ENCODE measurements around the gene TXNDC11.
"Not testable (repeated sequence)": the region's sequence is repeated elsewhere in the genome, so short reads cannot be mapped to it uniquely, and the experiment has no call there.

Gene TXNDC11, protein sequence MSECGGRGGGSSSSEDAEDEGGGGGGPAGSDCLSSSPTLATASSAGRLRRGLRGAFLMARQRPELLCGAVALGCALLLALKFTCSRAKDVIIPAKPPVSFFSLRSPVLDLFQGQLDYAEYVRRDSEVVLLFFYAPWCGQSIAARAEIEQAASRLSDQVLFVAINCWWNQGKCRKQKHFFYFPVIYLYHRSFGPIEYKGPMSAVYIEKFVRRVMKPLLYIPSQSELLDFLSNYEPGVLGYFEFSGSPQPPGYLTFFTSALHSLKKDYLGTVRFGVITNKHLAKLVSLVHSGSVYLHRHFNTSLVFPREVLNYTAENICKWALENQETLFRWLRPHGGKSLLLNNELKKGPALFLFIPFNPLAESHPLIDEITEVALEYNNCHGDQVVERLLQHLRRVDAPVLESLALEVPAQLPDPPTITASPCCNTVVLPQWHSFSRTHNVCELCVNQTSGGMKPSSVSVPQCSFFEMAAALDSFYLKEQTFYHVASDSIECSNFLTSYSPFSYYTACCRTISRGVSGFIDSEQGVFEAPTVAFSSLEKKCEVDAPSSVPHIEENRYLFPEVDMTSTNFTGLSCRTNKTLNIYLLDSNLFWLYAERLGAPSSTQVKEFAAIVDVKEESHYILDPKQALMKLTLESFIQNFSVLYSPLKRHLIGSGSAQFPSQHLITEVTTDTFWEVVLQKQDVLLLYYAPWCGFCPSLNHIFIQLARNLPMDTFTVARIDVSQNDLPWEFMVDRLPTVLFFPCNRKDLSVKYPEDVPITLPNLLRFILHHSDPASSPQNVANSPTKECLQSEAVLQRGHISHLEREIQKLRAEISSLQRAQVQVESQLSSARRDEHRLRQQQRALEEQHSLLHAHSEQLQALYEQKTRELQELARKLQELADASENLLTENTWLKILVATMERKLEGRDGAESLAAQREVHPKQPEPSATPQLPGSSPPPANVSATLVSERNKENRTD

GRCh38 chr16:11742536-11743307, at the start of gene TXNDC11:
TSS of gene TXNDC11 (minus strand) at chr16:11742857. CDS start at chr16:11742730, 127 bp downstream.
- peak; percentile 97 for DNase-seq

DNA sequence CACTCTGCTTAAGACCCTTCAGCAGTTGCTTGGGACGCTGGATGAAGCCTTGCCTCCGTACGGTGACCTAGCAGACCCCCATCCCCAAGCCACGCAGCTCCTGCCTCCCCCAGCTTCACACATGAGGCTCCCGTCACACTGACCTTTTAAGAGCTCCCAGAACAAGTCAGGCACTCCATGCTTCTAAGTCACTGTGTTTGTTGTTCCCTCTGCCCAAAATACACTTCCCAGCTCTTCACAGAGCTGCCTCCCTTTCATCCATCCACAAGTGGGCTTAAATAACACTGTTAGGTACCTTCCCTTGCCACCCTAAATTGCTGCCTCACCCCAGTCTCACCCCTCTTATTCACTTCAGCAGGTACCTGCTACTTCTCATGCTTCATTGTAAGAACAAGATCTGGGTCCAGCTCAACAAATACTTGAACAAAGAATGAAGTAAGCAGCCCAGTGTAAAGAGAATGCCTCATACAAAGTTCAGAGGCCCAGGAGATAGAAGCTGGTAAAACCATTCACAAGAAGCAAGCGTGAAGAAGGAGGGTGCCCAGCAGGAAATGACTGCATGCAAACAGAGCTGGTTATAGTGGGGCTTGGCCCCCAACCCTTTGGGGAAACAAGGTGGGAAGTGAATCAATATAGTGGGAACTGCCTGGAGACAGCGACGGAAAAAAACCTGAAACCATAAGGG, 48.6 kb upstream of the TXNDC11 start:
- DNase-seq = no peak

DNA sequence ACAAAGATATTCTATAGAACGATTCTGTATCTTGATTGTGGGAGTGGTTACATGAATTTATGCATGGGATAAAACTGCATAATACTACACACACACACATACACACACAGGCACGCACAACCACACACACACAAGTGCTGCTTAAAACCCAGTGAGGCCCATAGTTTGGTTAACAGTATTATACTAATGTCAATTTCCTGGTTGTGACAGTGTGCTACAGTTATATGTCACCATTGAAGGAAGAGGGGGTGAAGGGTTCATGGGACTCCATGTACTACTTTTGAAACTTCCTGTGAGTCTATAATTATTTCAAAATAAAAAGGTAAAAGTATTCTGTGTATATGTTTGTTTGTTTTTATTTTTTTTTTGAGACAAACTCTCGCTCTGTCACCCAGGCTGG, 46.3 kb upstream of the TXNDC11 start:
- no peak for DNase-seq

- not testable (repeated sequence) for DNase-seq
These were observed 42.4 kb upstream of the TXNDC11 start for GRCh38 chr16:11784980-11785599.

DNA sequence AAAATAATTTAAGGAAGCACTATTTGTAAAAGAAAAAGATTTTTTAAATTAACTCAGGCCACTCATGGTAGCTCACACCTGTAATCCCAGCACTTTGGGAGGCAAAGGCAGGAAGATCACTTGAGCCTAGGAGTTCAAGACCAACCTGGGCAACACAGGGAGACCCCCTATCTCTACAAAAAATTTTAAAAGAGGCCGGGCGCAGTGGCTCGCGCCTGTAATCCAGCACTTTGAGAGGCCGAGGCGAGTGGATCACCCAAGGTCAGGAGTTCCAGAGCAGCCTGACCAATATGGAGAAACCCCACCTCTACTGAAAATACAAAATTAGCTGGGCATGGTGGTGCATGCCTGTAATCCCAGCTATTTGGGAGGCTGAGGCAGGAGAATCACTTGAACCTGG, 41.7 kb upstream of the TXNDC11 start:
- not testable (repeated sequence) for DNase-seq

DNA sequence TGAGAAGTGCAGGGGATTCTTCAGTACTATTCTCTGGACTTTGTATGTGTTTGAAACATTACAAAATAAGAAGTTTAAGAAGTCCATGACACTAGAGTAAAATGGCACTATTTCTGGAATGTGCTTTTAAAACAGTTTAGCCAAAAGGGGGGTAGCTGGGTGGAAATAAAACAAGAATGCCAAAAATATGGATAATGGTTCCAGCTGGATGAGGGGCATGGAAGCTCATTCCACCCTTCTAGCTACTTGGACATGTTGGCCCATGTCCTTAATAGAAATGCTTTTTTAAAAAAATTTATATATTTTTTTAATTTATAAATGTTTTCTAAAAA, 41.3 kb upstream of the TXNDC11 start:
- no peak for DNase-seq

DNA sequence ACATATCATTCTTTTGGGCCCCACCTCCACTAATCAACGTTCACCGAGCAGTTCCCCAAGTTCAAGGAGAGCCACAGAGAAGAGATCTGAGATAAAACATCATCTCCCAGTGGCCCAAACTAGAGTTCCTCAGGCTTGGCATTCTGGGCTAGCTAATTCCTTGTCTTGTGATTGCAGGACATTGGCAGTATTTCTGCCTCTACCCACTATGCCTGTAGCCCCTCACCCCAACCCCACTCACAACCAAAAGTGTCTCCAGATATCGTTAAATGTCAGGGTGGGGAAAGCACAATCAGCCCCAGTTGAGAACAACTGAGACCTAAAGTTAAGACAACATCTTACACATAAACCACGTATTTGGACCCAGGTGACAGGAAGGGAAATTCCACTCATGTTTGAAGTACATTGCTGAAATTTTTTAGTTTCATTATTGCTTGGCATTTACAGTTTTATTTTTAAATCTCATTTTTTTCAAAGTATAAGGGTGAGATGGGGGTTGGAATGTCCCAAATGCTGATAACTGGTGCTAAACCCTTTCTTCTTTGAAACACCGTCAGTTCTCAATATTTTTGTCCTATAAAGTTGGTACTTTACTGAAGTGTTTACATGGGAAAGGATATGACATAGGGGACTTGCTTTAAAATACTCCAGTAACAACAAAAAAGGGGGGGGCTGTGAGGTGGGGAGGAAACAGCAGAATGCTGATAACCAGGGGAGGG, 40.8 kb upstream of the TXNDC11 start:
- peak; percentile 86 for DNase-seq

- DNase-seq = no peak
These were observed 39.1 kb upstream of the TXNDC11 start for GRCh38 chr16:11781773-11782172.

DNA sequence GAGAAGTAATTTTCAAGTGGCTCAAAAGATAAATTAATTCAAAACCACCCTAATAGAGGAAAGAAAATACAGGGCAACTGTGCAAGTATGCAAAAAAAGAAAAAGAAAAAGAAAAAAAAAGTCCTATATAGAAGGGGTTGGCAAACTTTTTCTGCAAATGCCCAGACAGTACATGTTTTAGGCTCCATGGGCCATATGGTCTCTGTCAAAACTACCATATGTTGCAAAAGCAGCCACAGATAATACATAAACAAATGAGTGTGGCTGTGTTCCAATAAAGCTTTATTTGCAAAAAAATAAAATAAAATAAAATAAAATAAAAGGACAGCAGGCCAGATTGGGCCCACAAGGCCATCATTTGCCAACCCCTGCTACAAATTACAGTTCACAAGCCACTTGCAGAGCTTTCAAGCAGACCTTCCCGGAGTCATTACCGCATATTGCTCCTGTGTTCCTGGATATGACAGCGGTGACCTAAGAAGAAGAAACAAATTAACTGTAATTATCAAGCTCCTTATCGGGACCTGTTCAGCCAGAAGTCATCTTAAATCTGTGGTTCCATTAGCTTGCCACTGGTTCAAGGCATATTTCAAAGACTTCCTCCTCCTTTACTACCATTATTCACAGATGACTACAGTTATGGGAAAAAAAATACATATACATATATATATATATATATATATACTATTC, 38.5 kb upstream of the TXNDC11 start:
- no peak for DNase-seq

DNA sequence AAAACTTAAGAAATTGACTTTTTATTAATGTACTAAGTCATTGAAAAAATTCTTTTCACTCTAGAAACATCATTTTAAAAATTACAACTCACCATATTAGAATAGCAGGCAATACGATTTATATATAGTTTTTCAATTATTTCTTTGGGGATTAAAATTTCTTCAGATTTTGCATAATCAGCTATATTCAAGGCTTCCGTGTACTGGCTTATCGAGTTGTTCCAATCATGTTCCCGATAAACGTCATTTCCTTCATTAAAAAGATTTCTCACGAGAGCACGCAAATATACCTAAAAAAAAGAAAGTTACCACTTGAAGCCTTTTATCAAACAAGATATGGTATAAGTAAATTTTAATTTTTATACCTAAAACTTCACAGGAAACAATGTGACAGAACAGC, 36.4 kb upstream of the TXNDC11 start:
- DNase-seq = no peak

DNA sequence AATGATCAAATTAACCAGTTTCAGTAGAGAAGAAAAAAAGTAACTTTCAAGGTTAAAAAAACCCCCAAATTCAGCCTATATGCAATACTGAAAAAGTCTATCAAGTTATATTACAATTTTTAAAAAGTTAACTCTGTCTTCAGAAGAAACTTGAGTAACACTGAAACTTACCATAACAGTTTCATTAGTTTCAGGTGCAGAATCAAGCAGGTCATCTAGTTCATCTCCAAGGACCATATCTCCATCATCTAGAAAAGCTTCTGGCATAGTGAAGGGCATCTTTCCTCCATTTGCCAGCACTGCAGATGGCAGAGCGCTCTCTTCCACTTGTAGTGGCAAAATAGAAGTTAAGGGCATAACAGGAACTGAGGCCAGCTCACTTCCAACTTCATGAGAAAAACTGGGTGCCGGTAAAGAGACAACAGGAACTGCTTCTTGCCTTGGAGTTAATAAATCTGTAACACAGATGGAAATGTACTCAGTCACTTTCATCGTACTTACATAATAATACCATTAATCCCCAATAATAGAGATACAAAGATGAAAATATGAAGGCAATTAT, 31.5 kb upstream of the TXNDC11 start:
- DNase-seq = no peak

GRCh38 chr16:11768849-11769248, 26.2 kb upstream of the TXNDC11 start:
- DNase-seq = no peak

DNA sequence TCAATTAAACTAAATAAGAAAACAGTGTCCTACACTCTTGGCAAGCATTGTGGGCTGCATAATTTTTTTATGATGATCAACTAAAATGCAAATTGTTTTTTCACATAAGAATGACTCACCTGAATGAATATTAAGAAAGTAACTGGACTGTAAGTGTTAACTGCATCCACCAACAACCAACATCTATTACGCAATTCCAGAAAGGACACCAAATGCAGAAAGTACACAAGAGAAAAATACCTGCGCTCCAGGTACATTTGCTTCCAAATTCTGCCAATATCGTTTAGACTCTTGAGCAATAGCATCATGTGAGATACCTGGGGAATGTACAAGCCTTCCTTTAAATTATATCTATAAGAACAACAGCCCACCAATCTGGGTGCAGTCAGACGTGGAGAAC, 19.8 kb upstream of the TXNDC11 start:
- DNase-seq = no peak

DNA sequence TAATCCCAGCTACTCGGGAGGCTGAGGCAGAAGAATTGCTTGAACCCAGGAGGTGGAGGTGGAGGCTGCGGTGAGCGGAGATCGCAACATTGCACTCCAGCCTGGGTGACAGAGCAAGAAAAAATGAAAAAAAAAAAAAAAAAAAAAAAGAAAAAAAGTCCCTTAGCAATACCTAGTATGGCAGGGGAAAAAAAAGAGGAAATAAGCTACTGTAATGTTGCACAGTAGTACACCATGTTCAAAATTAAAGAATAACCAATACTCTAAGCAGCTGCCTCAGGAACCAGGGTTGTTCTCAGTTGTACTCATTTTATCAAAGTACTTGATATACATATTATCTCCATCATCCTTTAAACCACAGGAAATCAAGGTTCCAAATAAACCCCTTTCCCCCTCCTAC, 17.3 kb upstream of the TXNDC11 start:
- no peak for DNase-seq

- no peak for DNase-seq
These were observed 16.6 kb upstream of the TXNDC11 start for GRCh38 chr16:11759163-11759834.

GRCh38 chr16:11757671-11758545, 15.3 kb upstream of the TXNDC11 start:
- DNase-seq = no peak

DNA sequence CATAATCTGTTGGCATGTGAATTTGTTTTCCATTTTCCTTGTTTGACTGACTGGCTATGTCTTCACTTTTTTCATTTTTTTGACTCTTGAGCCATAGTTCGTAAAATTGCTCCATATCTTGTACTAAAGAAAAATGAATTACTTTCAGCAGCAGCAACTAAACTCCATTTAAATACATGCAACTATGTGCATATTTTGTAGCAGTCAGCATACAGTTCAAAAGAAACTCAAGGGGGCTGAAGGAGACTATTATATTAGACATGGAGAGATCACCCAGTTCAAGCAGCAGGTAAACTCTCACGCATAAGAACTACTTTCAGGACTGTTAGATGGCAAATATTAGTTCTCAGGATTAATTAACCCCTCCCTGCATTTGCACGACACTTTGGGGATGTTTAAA, 13.6 kb upstream of the TXNDC11 start:
- DNase-seq = no peak

DNA sequence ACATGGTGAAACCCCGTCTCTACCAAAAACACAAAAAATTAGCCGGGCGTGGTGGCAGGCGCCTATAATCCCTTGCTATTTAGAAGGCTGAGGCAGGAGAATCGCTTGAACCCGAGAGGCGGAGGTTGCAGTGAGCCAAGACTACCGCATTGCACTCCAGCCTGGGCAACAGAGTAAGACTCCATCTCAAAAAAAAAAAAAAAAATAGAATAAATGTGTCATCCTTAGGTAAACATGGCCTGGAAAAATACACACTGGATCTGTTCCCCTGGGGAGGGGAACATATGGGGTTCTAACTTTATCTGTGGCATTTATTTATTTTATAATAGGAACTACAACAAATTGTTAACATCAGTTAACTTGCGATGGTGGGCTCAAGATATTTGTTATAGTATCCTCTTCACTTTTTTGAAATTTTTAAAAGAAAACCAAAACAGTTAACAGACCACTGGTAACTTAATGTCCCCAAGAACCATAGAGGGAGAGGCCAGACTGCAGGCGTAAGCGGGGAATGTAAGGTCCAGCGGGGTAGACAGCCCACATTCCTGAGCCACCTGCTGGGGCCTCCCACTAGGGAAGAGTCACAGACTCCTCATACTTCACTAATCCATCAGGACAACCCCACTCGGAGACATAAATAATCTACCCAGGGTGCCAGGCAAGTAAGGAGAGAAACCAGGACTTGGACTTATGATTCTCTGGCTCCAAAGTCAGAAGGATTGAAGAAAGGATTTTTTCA, 12.5 kb upstream of the TXNDC11 start:
- DNase-seq = no peak

Data from CD4-positive, alpha-beta T cell treated with Interleukin-4 for 4 hours (primary cell).